GM15510 (cell line): ENCODE measurements around the gene FOSL1.

Source experiments
- POLR2A ChIP-seq: IDR thresholded peaks from 3 replicates; pipeline ENCODE4 v1.6.1; 2011; ENCODE audit warnings: borderline replicate concordance; ENCODE audit not compliant: insufficient read length; ENCODE audit errors: extremely low read depth

The FOSL1 gene

DNA sequence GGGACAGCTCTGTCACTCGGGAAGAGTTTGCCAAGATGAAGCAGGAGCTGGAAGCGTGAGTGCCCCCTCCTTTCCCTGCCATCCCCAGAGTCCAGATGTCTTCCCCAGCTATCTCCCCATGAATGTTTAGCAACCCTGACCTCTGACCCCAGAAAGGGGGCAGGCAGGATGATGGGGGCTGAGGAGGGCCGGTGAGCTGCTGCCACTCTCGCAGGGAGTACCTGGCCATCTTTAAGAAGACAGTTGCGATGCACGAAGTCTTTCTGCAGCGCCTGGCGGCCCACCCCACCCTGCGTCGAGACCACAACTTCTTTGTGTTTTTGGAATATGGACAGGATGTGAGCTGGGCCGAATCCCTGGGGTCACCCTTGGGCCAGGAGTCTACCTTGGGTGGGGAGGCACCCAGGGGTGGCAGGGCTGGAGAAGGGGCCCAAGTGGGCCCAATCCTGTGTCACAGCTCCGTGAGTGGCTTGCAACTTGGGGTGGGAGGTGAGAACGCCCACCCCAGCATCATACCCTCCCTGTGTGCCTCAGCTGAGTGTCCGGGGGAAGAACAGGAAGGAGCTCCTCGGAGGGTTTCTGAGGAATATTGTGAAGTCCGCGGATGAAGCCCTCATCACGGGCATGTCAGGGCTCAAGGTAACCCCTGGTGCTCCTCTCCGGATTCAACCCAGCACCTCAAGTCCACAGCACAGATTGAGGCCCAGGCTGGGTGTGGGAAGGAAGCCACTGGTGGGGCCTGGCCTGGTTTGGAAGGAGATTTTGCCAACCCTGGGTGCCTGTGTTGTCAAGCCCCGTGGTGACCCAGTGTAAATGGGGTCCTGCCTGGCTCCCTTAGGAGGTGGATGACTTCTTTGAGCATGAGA is 49.7 kb downstream of the FOSL1 start:
- no peak for TF ChIP-seq POLR2A

DNA sequence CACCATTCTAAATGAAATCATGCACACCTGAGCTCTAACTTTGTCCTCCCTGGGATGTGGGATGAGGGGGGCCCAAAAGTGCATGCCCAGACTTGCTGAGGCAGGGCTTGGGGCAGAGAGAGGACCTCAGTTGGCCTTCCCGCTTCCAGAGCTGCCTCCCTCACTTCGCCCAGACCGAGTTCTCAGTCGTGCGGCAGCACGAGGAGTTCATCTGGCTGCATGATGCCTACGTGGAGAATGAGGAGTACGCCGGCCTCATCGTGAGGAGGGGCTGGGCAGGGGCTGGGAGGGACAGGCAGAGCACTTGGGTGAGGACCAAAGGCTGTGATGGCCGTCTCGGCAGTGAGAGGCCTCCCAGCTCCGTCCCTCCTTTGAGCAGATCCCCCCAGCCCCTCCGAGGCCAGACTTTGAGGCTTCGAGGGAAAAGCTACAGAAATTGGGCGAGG is 50.4 kb downstream of the FOSL1 start:
- no peak for TF ChIP-seq POLR2A

DNA sequence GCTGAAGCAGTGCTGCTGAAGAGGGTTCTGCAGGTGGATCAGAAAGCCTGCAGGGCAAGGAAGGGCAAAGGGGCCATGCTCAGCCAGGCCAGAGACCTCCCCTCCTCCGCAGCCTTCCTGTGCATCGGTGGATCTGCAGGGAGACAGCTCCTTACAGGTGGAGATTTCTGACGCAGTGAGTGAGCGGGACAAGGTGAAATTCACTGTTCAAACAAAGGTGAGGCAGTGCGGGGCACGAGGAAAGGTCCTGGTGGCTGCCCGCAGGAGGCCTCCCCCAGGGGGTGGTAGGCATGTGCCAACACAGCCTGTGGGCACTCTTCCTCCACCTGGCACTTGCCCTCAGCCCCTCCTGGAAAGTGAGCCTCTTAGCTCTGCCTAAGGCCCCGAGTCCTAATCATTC is 50.8 kb downstream of the FOSL1 start:
- no peak for TF ChIP-seq POLR2A

DNA sequence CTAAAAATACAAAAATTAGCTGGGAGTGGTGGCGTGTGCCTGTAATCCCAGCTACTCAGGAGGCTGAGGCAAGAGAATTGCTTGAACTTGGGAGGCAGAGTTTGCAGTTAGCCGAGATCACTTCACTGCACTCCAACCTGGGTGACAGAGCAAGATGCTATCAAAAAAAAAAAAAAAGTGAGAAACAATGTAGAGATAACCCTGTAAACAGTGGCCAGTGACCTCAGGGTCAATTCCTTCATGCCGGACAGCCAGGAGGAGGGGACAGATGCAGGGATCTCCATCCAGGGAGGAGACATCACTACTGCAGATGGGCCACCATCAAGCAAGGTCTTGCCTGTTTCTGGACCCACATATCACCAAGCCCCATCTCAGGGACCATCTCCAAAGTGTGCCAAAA is 52.4 kb downstream of the FOSL1 start:
- no peak for TF ChIP-seq POLR2A

DNA sequence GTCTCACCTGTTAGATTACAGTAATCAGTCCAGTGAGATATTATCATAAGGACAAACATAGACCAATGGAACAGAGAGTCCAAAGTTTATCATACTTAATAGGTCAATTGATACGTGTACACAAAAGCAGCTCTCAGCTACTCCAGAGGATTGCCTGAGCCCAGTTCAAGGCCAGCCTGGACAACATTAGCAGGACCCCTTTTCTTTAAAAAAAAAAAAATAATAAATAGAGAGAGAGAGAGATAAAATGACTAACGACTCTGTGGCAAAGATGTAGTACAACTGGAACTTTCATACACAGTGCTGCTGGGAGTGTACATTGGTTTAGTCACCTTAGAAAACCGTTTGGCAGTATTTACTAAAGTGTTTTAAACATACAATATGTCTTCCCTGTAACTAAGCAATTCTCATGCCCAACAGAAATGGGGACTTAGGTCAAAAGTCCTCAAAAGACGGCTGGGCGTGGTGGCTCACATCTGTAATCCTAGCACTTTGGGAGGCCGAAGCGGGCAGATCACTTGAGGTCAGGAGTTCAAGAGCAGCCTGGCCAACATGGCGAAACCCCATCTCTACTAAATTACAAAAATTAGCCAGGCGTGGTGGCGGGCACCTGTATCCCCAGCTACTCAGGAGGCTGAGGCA is 55.8 kb downstream of the FOSL1 start:
- TF ChIP-seq POLR2A: no peak

DNA sequence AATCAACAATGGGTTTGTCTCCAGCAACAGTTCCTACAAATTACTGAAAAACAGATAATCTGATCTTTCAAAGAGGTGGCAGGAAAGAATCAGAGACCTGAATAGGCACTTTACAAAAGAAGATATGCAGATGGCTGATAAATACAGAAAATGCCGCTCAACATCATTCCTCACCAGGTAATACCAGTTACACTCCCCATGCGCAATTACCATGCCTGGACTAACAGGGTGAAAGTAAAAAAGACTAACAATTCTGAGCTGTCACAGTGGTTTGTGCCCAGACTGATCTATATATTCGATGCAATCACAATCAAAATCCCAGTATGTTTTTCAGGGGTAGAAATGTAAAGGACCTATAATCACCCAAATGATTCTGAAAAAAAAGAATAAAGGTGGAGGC is 56.4 kb downstream of the FOSL1 start:
- no peak for TF ChIP-seq POLR2A

DNA sequence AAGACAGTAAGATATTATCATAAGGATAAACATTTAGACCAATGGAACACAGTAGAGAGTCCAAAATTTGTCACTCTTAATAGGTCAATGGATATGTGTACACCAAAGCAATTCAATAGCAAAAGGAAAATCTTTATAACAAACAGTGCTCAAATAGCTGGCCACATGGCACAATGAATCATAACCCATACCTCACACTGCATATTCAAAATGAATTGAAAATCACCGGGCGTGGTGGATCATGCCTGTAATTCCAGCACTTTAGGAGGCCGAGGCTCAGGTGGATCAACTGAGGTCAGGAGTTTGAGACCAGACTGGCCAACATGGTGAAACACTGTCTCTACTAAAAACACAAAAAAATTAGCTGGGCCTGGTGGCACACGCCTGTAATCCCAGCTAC is 58.0 kb downstream of the FOSL1 start:
- no peak for TF ChIP-seq POLR2A
